ENCODE measurements around the gene BMPER.

DNA sequence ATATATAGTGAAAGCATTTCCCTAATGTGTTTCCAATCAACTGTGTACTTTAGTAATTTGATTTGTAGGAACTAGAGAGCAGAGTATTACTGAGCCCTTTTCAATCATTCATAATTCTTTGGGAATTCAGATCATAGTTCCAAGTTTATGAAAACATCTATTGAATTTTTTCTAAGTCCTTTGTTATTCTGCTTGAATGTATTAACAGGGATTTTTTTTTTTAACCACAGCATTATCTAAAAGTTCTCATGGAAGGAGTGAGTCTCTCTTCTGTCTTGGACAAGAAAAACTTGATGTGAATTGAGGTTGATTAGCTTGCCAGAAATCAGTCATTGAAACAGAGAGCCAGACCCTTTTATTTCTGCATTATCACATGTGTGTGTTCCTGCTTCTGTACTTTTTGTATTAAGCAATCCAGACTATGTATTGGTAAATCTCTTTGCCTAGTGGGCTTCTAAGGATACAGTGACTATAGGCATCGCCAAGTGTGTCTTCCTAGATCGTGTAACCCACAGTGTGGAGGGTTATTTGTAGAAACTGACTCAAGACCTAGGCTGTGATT is 59.9 kb downstream of the BMPER start:
- TF ChIP-seq CTCF (IDR thresholded peaks at IDR 0.05) (no peak), EP300 (IDR thresholded peaks at IDR 0.05) (no peak), POLR2A (IDR thresholded peaks at IDR 0.05) (no peak)
